Activated CD8-positive, alpha-beta memory T cell treated with anti-CD3 and anti-CD28 coated beads, Interleukin-2, amount 10 ng/mL, durations not matched to agents 7 days and 5 days (primary cell): ENCODE data around the gene EIF4G1. TPM values are rescaled to one million over a fixed set of nuclear protein-coding genes. Genes with fewer than 3 reads are reported as not detected.

Source experiments
- ATAC-seq: fragments of 150-1000 bp; cut with Tn5 transposase; one replicate; pipeline ENCODE4 v1.10.0; 2021; ENCODE audit warnings: moderate library complexity
- CTCF ChIA-PET: fragments of 350-600 bp; sonication (Branson Sonifier 250); formaldehyde crosslinking; loops from one replicate; lab custom pipeline; 2021; ENCODE audit warnings: antibody characterized with exemption; lab: Charles Lee
- DNase-seq: peaks from one replicate; pipeline ENCODE4 v3.0.0-alpha.2; 2020
- H3K27ac Mint-ChIP-seq: one replicate; pipeline ENCODE4 v1.8.0; 2021; ENCODE audit warnings: mild to moderate bottlenecking, mixed read lengths
- H3K27me3 Mint-ChIP-seq: one replicate; pipeline ENCODE4 v1.8.0; 2021; ENCODE audit warnings: mixed read lengths
- H3K36me3 Mint-ChIP-seq: one replicate; pipeline ENCODE4 v1.8.0; 2021; ENCODE audit warnings: mild to moderate bottlenecking, mixed read lengths
- H3K4me1 Mint-ChIP-seq: one replicate; pipeline ENCODE4 v1.8.0; 2021; ENCODE audit warnings: mixed read lengths
- H3K4me3 Mint-ChIP-seq: one replicate; pipeline ENCODE4 v1.8.0; 2021; ENCODE audit warnings: mild to moderate bottlenecking, moderate library complexity, mixed read lengths
- H3K9me3 Mint-ChIP-seq: one replicate; pipeline ENCODE4 v1.8.0; 2022; ENCODE audit warnings: low read depth, mixed read lengths
- total RNA-seq, 2 experiments: library from RNA; stranded (reverse); gene quantifications; one replicate each; pipeline ENCODE4 v1.2.3, GENCODE V29; 2021

Gene EIF4G1
- total RNA-seq, 2 experiments from 2014 or later: 348 to 471 TPM

- ATAC-seq: no peak
- H3K9me3 Mint-ChIP-seq: no peaks in the 10 kb centered on the region
- H3K4me3 Mint-ChIP-seq: no peak overlapping the region
- no peaks in the 10 kb centered on the region for H3K36me3 Mint-ChIP-seq
- H3K27ac Mint-ChIP-seq: no peak overlapping the region
- H3K4me1 Mint-ChIP-seq: peaks cover 9% of the 10 kb centered on the region
- no peaks in the 10 kb centered on the region for H3K27me3 Mint-ChIP-seq
- CTCF ChIA-PET: interaction anchor here (0.5 to 1.2 kb wide), 3 partner anchors 9 to 60 kb away, joined by 3 read pairs; partner anchors contain the start of genes CLCN2 and POLR2H
- no peak for DNase-seq
Observed at GRCh38 chr3:184352149-184352785, 37.9 kb downstream of the EIF4G1 start.

GRCh38 chr3:184352897-184353545 lies 38.6 kb downstream of the EIF4G1 start:
- CTCF ChIA-PET: interaction anchor here (0.7 to 2.1 kb wide), 6 partner anchors 8 to 160 kb away, joined by 3 to 13 read pairs (median 3); partner anchors contain the start of genes CLCN2 and POLR2H
- no peak for DNase-seq
- Mint-ChIP-seq H3K27me3 (no peaks in the 10 kb centered on the region), H3K4me3 (no peak overlapping the region), H3K4me1 (peaks cover 5% of the 10 kb centered on the region), H3K27ac (no peak overlapping the region), H3K36me3 (no peaks in the 10 kb centered on the region), H3K9me3 (no peaks in the 10 kb centered on the region)
- no peak for ATAC-seq

DNA sequence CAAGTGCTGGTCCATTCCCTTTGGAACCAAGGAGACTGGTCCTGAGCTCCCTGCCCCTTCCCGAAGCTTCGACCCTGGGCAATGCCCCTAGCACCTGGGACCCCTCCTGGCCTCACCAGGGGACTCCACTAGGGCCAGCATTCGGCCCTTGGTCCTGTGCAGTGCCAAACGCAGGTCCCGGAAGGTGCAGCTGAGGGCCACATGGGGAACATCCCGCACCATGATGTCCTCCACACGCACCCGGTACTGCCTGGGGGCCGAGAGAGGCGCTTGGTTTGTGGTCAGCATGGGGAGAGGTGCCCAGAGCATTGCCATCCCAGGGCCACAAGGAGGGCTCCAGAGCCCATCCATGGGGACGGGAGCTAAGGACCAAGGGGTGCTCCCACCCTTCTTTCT lies 39.1 kb downstream of the EIF4G1 start:
- peaks cover 5% of the 10 kb centered on the region for H3K4me1 Mint-ChIP-seq
- no peaks in the 10 kb centered on the region for H3K27me3 Mint-ChIP-seq
- no peaks in the 10 kb centered on the region for H3K36me3 Mint-ChIP-seq
- CTCF ChIA-PET: interaction anchor here (0.5 to 2.1 kb wide), 16 partner anchors 8 to 590 kb away, joined by 3 to 13 read pairs (median 4); partner anchors contain the start of gene FAM131A
- H3K27ac Mint-ChIP-seq: no peak overlapping the region
- no peaks in the 10 kb centered on the region for H3K9me3 Mint-ChIP-seq
- no peak for DNase-seq
- ATAC-seq: peak; percentile 8
- H3K4me3 Mint-ChIP-seq: no peak overlapping the region

DNA sequence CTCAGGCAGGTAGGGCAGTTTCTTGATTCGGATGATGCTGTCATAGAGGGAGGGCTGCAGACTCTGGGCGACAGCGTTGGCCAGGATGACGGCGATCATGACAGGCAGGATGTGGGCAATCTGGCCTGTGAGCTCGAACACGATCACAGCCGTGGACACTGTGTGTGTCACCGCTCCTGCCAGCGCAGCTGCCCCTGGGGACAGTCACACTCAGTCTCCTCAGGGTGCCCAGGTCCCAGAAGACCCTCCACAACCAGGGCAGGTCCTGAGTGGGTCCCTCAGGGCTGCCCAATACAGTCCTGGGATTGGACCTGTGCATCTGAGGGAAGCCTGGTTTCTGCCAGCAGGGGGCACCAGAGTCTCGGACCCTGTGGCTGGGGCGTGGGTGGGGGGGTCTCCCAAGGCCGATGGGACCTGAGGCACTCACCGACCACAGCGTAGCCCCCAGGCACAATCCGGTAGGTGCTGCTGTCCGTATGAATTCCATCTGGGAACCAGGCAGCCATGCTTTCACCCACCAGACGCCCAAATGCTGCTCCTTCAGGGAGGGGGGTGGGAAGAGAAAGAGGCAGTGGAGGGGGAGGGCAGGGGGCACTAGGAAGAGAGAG lies 39.8 kb downstream of the EIF4G1 start:
- ATAC-seq (peak; percentile 81), DNase-seq (peak; percentile 72)
- Mint-ChIP-seq H3K9me3 (no peaks in the 10 kb centered on the region), H3K4me1 (peaks cover 5% of the 10 kb centered on the region), H3K36me3 (no peaks in the 10 kb centered on the region), H3K27ac (peak overlapping the region; percentile 8), H3K27me3 (no peaks in the 10 kb centered on the region), H3K4me3 (no peak overlapping the region)
- CTCF ChIA-PET: interaction anchor here (0.5 to 2.1 kb wide), 15 partner anchors 9 to 590 kb away, joined by 3 to 13 read pairs (median 4); partner anchors contain the start of gene FAM131A

DNA sequence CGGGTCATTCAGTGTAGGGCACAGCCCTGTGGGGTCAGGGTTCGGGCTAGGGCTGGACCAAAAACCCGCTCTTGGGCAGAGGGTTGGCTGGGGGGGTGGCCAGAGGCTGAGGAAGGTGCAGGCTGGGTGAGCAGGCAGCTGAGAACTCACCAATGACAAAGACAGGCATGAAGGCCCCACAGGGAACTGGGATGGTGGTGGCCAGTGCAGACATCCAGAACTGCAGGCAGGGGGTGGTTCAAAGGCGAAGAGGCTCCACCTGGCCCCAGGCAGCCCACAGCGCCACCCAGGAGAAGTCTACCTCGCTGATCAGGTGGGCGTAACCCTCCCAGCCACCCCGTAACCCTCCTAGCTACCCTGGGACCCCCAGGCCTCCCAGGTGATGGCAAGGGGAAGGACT lies 40.3 kb downstream of the EIF4G1 start:
- DNase-seq (no peak), ATAC-seq (no peak)
- CTCF ChIA-PET: interaction anchor here (0.9 to 2.1 kb wide), 4 partner anchors 17 to 186 kb away, joined by 3 to 13 read pairs (median 5); no protein-coding TSS in a partner anchor
- Mint-ChIP-seq H3K36me3 (no peaks in the 10 kb centered on the region), H3K4me3 (no peak overlapping the region), H3K27me3 (no peaks in the 10 kb centered on the region), H3K4me1 (peaks cover 5% of the 10 kb centered on the region), H3K27ac (no peak overlapping the region), H3K9me3 (no peaks in the 10 kb centered on the region)

DNA sequence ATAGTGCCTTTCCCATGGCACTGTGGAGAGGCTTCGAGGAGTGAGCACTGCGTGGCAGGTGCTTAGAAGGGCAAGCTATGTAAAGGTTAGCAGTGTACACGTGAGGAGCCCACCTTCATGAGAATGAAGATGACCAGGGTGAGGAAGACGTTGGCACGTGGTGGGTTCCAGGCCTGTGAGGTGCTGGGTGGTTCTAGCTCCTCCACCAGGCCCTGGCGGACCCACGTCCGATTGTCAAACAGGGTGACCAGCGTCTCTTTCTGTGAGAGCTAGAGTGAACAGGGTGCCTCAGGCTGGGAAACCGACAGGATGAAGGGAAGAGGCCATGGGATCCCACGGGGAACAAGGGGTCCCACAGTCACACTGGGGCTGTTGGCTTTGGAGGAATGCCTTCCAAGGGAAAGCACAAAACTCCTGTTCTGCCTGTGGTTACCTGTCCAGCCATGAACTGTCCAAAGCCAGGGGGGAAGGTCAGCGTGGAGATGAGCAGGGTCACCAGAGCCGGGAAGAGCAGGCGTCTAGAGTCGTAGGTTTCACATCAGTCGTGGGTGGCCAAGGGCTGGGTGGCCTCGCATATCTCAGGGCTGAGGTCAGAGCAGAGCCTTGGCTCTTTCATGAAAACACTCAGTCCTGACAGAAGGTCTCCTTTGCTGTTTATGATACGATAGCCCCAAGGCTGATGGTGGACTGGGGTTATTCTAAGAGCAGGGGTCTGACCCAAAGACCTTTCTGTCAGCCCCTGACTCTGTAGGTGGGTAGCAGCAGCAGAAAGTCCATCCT lies 41.0 kb downstream of the EIF4G1 start:
- ATAC-seq (no peak), DNase-seq (no peak)
- Mint-ChIP-seq H3K4me1 (peaks cover 7% of the 10 kb centered on the region), H3K36me3 (no peaks in the 10 kb centered on the region), H3K4me3 (no peak overlapping the region), H3K27me3 (peaks cover 4% of the 10 kb centered on the region), H3K9me3 (no peaks in the 10 kb centered on the region), H3K27ac (no peak overlapping the region)
- CTCF ChIA-PET: interaction anchor here (0.9 to 1.6 kb wide), 3 partner anchors 158 to 186 kb away, joined by 3 to 7 read pairs (median 3); no protein-coding TSS in a partner anchor

DNA sequence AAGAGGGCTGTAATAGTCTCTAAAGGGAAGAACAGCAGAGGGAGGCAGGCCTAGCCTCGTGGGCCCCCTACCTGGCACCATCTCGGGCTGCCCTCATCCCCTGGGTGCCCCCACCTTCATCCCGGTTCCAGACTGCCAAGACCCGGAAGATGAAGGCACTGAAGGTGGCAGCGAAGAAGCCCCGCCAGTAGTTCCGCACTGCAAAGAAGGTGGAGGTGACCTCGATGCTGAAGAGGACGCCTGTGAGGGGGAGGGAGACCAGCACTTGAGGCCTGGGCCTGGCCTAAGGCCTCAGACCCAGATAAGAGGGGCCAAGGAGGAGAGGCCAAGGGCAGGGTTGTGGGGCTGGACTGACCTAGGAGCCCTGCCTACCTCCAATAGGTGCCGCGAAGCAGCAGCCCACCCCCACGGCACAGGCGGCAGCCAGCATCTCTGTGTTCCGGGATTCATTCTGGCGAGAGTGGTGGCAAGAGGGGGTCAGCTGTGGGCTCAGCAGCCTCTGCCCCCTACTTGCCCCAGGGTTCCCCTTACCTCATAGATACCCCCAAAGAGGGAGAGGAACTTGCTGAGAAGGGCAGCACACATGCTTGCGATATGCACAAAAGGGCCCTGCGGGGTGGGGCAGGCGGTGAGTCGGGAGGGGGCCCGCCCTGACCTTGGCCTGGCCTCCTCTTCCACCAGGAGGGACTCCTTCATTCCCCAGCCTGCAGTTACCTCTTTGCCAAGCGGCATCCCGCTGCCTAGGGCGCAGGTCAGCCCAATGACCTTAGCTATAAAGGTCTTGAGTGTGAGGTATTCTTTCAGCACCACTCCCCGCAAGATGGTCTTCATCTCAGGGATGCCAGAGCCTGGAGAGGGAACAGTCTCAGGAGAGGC lies 43.1 kb downstream of the EIF4G1 start:
- H3K27ac Mint-ChIP-seq: no peak overlapping the region
- peaks cover 5% of the 10 kb centered on the region for H3K27me3 Mint-ChIP-seq
- H3K36me3 Mint-ChIP-seq: no peaks in the 10 kb centered on the region
- no peak for DNase-seq
- no peak for ATAC-seq
- no peaks in the 10 kb centered on the region for H3K9me3 Mint-ChIP-seq
- CTCF ChIA-PET: no interaction called here
- H3K4me3 Mint-ChIP-seq: no peak overlapping the region
- H3K4me1 Mint-ChIP-seq: peaks cover 13% of the 10 kb centered on the region

GRCh38 chr3:184358124-184358767 lies 43.8 kb downstream of the EIF4G1 start:
- CTCF ChIA-PET: interaction anchor here (0.9 to 1.1 kb wide), 2 partner anchors 10 to 156 kb away, joined by 3 read pairs; no protein-coding TSS in a partner anchor
- H3K9me3 Mint-ChIP-seq: no peaks in the 10 kb centered on the region
- H3K4me1 Mint-ChIP-seq: peaks cover 15% of the 10 kb centered on the region
- no peak overlapping the region for H3K4me3 Mint-ChIP-seq
- peaks cover under 1% of the 10 kb centered on the region for H3K36me3 Mint-ChIP-seq
- DNase-seq: no peak
- peaks cover 5% of the 10 kb centered on the region for H3K27me3 Mint-ChIP-seq
- ATAC-seq: no peak
- H3K27ac Mint-ChIP-seq: no peak overlapping the region

- Mint-ChIP-seq H3K36me3 (peaks cover 2% of the 10 kb centered on the region), H3K4me1 (peaks cover 14% of the 10 kb centered on the region), H3K9me3 (no peaks in the 10 kb centered on the region), H3K27ac (no peak overlapping the region), H3K27me3 (peaks cover 5% of the 10 kb centered on the region), H3K4me3 (no peak overlapping the region)
- ATAC-seq (no peak), DNase-seq (no peak)
- CTCF ChIA-PET: interaction anchor here (0.9 to 1.1 kb wide), 2 partner anchors 10 to 155 kb away, joined by 3 read pairs; no protein-coding TSS in a partner anchor
Observed at GRCh38 chr3:184358921-184359350, 44.5 kb downstream of the EIF4G1 start.

- H3K27me3 Mint-ChIP-seq: peaks cover 5% of the 10 kb centered on the region
- H3K4me3 Mint-ChIP-seq: no peak overlapping the region
- H3K4me1 Mint-ChIP-seq: peaks cover 18% of the 10 kb centered on the region
- H3K9me3 Mint-ChIP-seq: no peaks in the 10 kb centered on the region
- CTCF ChIA-PET: interaction anchor here (1.0 to 2.0 kb wide), 2 partner anchors 12 to 181 kb away, joined by 3 to 6 read pairs; no protein-coding TSS in a partner anchor
- ATAC-seq: no peak
- H3K27ac Mint-ChIP-seq: no peak overlapping the region
- DNase-seq: no peak
- peaks cover 5% of the 10 kb centered on the region for H3K36me3 Mint-ChIP-seq
Observed at GRCh38 chr3:184359610-184360009, 45.2 kb downstream of the EIF4G1 start.

DNA sequence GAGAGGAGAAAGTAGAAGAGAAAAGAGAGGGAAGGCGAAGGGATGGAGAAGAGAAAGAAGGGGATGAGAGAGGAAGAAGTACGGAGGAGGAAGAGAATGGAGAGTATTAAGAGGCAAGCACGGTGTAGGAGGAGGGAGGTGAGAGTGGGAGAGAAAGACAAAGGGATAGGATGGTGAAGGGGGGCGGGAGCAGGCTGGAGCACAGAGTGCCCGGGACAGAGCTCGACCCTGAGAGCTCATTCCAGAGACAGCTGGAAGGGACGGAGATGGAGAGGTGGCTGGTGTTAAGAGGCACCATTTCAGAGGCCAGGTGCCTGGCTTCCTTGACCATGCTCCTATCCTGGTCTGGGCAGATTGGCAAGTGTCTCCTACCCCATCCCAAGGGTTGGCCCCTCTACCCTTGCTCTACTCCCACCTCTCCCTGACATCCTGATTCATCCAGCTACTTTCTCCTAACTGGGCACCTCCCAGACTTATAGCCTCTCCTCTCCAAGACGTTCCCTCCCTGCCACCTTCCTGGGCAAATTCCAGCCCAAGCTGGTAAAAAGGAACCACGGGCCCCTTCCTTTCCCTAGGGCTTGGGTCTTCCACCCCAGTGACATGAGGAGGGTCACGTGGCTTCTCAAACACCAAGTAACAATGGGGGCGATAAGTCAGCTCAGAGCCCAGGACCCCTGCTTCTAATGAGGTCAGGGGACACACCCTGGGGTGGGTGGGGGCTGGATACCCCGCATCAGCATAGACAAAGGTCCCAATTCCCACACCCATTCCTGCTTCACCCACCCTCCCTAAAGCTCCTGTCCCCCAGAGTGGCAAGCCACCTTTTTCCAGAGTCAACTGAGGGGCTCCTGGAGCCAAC lies 45.9 kb downstream of the EIF4G1 start:
- H3K4me3 Mint-ChIP-seq: peak overlapping the region; percentile 63
- H3K27ac Mint-ChIP-seq: no peak overlapping the region
- peaks cover 25% of the 10 kb centered on the region for H3K4me1 Mint-ChIP-seq
- DNase-seq (no peak), ATAC-seq (no peak)
- H3K36me3 Mint-ChIP-seq: peaks cover 11% of the 10 kb centered on the region
- H3K27me3 Mint-ChIP-seq: peaks cover 5% of the 10 kb centered on the region
- CTCF ChIA-PET: interaction anchor here (1.0 to 2.0 kb wide), 3 partner anchors 11 to 180 kb away, joined by 3 to 6 read pairs (median 3); no protein-coding TSS in a partner anchor
- H3K9me3 Mint-ChIP-seq: no peaks in the 10 kb centered on the region
